Endothelial cell of umbilical vein (primary cell): ENCODE measurements around the gene KCNIP1. TPM values are rescaled to one million over a fixed set of nuclear protein-coding genes. Genes with fewer than 3 reads are reported as not detected.

Source experiments
- BruUV-seq: library from RNA; stranded (reverse); fragments of 400-500 nt; replicated peaks from 2 replicates; lab custom pipeline; 2021; lab: Mats Ljungman, UMichigan
- CTCF ChIA-PET: fragments of 300-600, 350-600 bp; sonication (Branson Sonifier 250); formaldehyde crosslinking; loops from one replicate; lab custom pipeline; 2021; ENCODE audit warnings: antibody characterized with exemption, inconsistent platforms; lab: Charles Lee
- POLR2A ChIA-PET: fragments of 300-600, 350-600 bp; sonication (Branson Sonifier 250); formaldehyde crosslinking; loops from one replicate; lab custom pipeline; 2021; ENCODE audit warnings: antibody characterized with exemption, inconsistent platforms; lab: Charles Lee
- DNase-seq: peaks from one replicate; pipeline ENCODE4 v3.0.0-alpha.2; 2011; ENCODE audit warnings: low read depth, low spot score
- FAIRE-seq: peaks from 2 replicates; lab custom pipeline; 2011; peaks lifted over from hg19 to GRCh38; lab: Jason Lieb, UNC
- H2AFZ ChIP-seq: 2 replicates; pipeline ENCODE4 v1.6.0; 2012; ENCODE audit warnings: low read depth, low read length, control low read depth, inconsistent platforms
- H3K27ac ChIP-seq: 2 replicates; pipeline ENCODE4 v1.5.1; 2011; ENCODE audit warnings: low read depth, mild to moderate bottlenecking, control low read depth, low read length, moderate library complexity; ENCODE audit not compliant: insufficient read depth
- H3K27me3 ChIP-seq, 2 experiments: 2 replicates each; pipeline versions ENCODE4 v1.6.0 to v1.6.1; 2011; ENCODE audit warnings: low read length in 2 of 2, mixed read lengths in 1 of 2; ENCODE audit not compliant: control insufficient read depth in 2 of 2, insufficient read depth in 2 of 2
- H3K36me3 ChIP-seq, 2 experiments: 2 replicates in 1 of 2; 3 replicates in 1 of 2; pipeline ENCODE4 v1.5.1; 2011; ENCODE audit warnings: low read length in 2 of 2, mild to moderate bottlenecking in 1 of 2, moderate library complexity in 1 of 2; ENCODE audit not compliant: control insufficient read depth in 2 of 2, insufficient read depth in 2 of 2; ENCODE audit errors: extremely low read depth in 1 of 2
- H3K4me1 ChIP-seq: 3 replicates; pipeline ENCODE4 v1.5.1; 2011; ENCODE audit warnings: mild to moderate bottlenecking, low read length; ENCODE audit not compliant: control insufficient read depth, insufficient read depth; ENCODE audit errors: extremely low read depth
- H3K4me2 ChIP-seq: 2 replicates; pipeline ENCODE4 v1.6.1; 2011; ENCODE audit warnings: low read length, control low read depth, mixed read lengths; ENCODE audit not compliant: insufficient read depth
- H3K4me3 ChIP-seq, 3 experiments: fragments of 200-600 bp in 1 of 3; sonication (generic), shearing (Covaris generic) in 1 of 3; replicated peaks in 1 of 3; 2 replicates each; pipeline ENCODE4 v1.5.1; 2011 to 2016; ENCODE audit warnings: control low read depth in 3 of 3, low read length in 3 of 3, mild to moderate bottlenecking in 2 of 3, inconsistent platforms in 1 of 3, low read depth in 1 of 3, moderate library complexity in 1 of 3; ENCODE audit not compliant: insufficient read depth in 1 of 3
- H3K79me2 ChIP-seq: 2 replicates; pipeline ENCODE4 v1.6.0; 2012; ENCODE audit warnings: low read length, inconsistent platforms; ENCODE audit not compliant: control insufficient read depth, insufficient read depth
- H3K9ac ChIP-seq: replicated peaks from 2 replicates; pipeline ENCODE3; 2011; ENCODE audit warnings: low read length, control low read depth; ENCODE audit not compliant: insufficient read depth; ENCODE audit errors: extremely low read depth
- H3K9me1 ChIP-seq: replicated peaks from 3 replicates; pipeline ENCODE4 v1.6.0; 2011; ENCODE audit warnings: mild to moderate bottlenecking, low read length; ENCODE audit not compliant: control insufficient read depth, insufficient read depth; ENCODE audit errors: extremely low read depth
- H3K9me3 ChIP-seq: replicated peaks from 2 replicates; pipeline ENCODE4 v1.5.1; 2012; ENCODE audit warnings: low read length, inconsistent platforms; ENCODE audit not compliant: control insufficient read depth, insufficient read depth
- H4K20me1 ChIP-seq: replicated peaks from 2 replicates; pipeline ENCODE3; 2011; ENCODE audit warnings: mild to moderate bottlenecking, low read length; ENCODE audit not compliant: control insufficient read depth, insufficient read depth; ENCODE audit errors: extremely low read depth
- CTCF ChIP-seq, 2 donors: IDR thresholded peaks; 1 replicate in 1 of 2; 2 replicates in 1 of 2; pipeline ENCODE4 v1.5.1; 2011; ENCODE audit warnings: low read length in 2 of 2, mild to moderate bottlenecking in 2 of 2, moderate library complexity in 2 of 2, control low read depth in 1 of 2, inconsistent platforms in 1 of 2, low read depth in 1 of 2; ENCODE audit not compliant: insufficient read depth in 1 of 2; ENCODE audit errors: extremely low read depth in 1 of 2
- FOS ChIP-seq: IDR thresholded peaks from 2 replicates; pipeline ENCODE4 v1.6.1; 2011; ENCODE audit warnings: mild to moderate bottlenecking, low read length, moderate library complexity, borderline replicate concordance; ENCODE audit not compliant: insufficient read depth
- MAX ChIP-seq: IDR thresholded peaks from 2 replicates; pipeline ENCODE4 v1.6.1; 2011; ENCODE audit not compliant: insufficient read depth, insufficient read length
- dilution Hi-C: fragments of 300-500 bp; cut with MboI; formaldehyde crosslinking; loops from one replicate; pipeline ENCODE4 v1.15.0; 2019; ENCODE audit warnings: low sequenced_read_pairs; ENCODE audit not compliant: extremely low pct_ligation_motif_present
- intact Hi-C: fragments of 100-400 bp; cut with micrococcal nuclease; formaldehyde crosslinking; loops from one replicate; pipeline ENCODE4 v1.10.0; 2022
- polyA plus RNA-seq, 4 experiments: library from polyadenylated mRNA; depleted of rRNA in 3 of 4; stranded (reverse) in 3 of 4; unstranded in 1 of 4; fragments of >200 nt; gene quantifications; 2 replicates each; pipeline versions ENCODE4 v1.2.1 to v1.2.3, GENCODE V29; 2011 to 2012; ENCODE audit warnings: missing spikeins in 1 of 4
- total RNA-seq: library from RNA; stranded (reverse); gene quantifications from 2 replicates; pipeline ENCODE4 v1.2.3, GENCODE V29; 2021

Gene KCNIP1
- total and polyA plus RNA-seq, 2 donors (not counting 3 experiments of a cell fraction or from before 2014, with no cell fraction given): 0.15 TPM; not detected in 1

GRCh38 chr5:170745481-170746071 is 241.8 kb downstream of the KCNIP1 start:
- Histone ChIP-seq H3K4me1 (peaks cover 6% of the 10 kb centered on the region), H3K9ac (no peak overlapping the region), H4K20me1 (no peaks in the 10 kb centered on the region), H3K4me3 (no peak overlapping the region), H3K4me2 (no peak overlapping the region), H3K79me2 (no peaks in the 10 kb centered on the region), H3K9me3 (no peaks in the 10 kb centered on the region), H3K36me3 (no peaks in the 10 kb centered on the region), H3K27me3 (peaks cover 3 to 4% of the 10 kb centered on the region in 2 experiments), H3K27ac (no peak overlapping the region), H2AFZ (peak overlapping the region; percentile 68), H3K9me1 (no peaks in the 10 kb centered on the region)
- TF ChIP-seq FOS: no peak
- ChIA-PET POLR2A (interaction anchor here (1.7 kb wide), 1 partner anchor 46 kb away, joined by 7 read pairs; no protein-coding TSS in a partner anchor), CTCF (interaction anchor here (0.8 to 13.5 kb wide), 19 partner anchors 10 to 596 kb away, joined by 3 to 452 read pairs (median 9); partner anchors contain the start of gene GABRP)
- BruUV-seq: no TSS peak
- intact Hi-C loops: loop anchor here (2.0 to 5.0 kb wide), 2 partner anchors 239 to 417 kb away; no protein-coding TSS in a partner anchor
- dilution Hi-C loops: no loop called here
- peak; percentile 46 for DNase-seq
- FAIRE-seq: no peak

- BruUV-seq: no TSS peak
- FAIRE-seq (peak; percentile 4), DNase-seq (peak; percentile 18)
- ChIA-PET CTCF (interaction anchor here (0.8 to 13.5 kb wide), 17 partner anchors 9 to 595 kb away, joined by 3 to 452 read pairs (median 9); partner anchors contain the start of gene GABRP), POLR2A (interaction anchor here (0.7 kb wide), 1 partner anchor 471 kb away, joined by 7 read pairs; no protein-coding TSS in a partner anchor)
- intact Hi-C loops (loop anchor here (5.0 kb wide), 1 partner anchor 416 kb away; no protein-coding TSS in a partner anchor), dilution Hi-C loops (no loop called here)
- TF ChIP-seq CTCF (IDR thresholded peaks at IDR 0.05; ENCODE audit: extremely low read depth in 1 of 2, insufficient read depth in 1 of 2, low read depth in 1 of 2, low read length in 2 of 2) (no peak), FOS (no peak), MAX (no peak)
- Histone ChIP-seq H3K27ac (no peak overlapping the region), H3K9ac (no peak overlapping the region), H3K4me2 (no peak overlapping the region), H4K20me1 (no peaks in the 10 kb centered on the region), H3K9me3 (no peaks in the 10 kb centered on the region), H3K9me1 (no peaks in the 10 kb centered on the region), H3K4me1 (peaks cover 6% of the 10 kb centered on the region), H3K79me2 (no peaks in the 10 kb centered on the region), H2AFZ (peak overlapping the region; percentile 68), H3K27me3 (peaks cover 5 to 6% of the 10 kb centered on the region in 2 experiments), H3K4me3 (no peak overlapping the region), H3K36me3 (no peaks in the 10 kb centered on the region)
Measured at GRCh38 chr5:170746075-170746960, 242.5 kb downstream of the KCNIP1 start.
